IMR-90 (cell line): ENCODE results near the gene INO80B. TPM values are rescaled to one million over a fixed set of nuclear protein-coding genes. Genes with fewer than 3 reads are reported as not detected.

Experiments used
- ATAC-seq: fragments of 200-7000 bp; cut with Tn5 transposase; 2 replicates; pipeline ENCODE4 v1.9.1; 2020; ENCODE audit warnings: low read depth, mild to moderate bottlenecking, moderate library complexity
- BruUV-seq: library from RNA; stranded (reverse); fragments of 400-500 nt; replicated peaks from 2 replicates; lab custom pipeline; 2021; lab: Mats Ljungman, UMichigan
- CTCF ChIA-PET: fragments of 300-600 bp; formaldehyde crosslinking; extraction: SDS; loops from one replicate; lab custom pipeline; 2021; ENCODE audit warnings: antibody characterized with exemption; lab: Yijun Ruan, JAX
- POLR2A ChIA-PET: fragments of 300-600 bp; sonication (Branson Sonifier 250); formaldehyde crosslinking; loops from one replicate; lab custom pipeline; 2022; ENCODE audit warnings: antibody characterized with exemption; ENCODE audit not compliant: unreplicated experiment; lab: Charles Lee
- DNase-seq: peaks from one replicate; pipeline ENCODE4 v3.0.0; 2013
- H2AFZ ChIP-seq: replicated peaks from 2 replicates; pipeline ENCODE3; 2013; ENCODE audit warnings: low read length, mild to moderate bottlenecking; ENCODE audit not compliant: poor library complexity
- H2AK5ac ChIP-seq: 2 replicates; pipeline ENCODE4 v1.6.1; 2013; ENCODE audit warnings: low read depth, low read length, inconsistent platforms
- H2AK9ac ChIP-seq: replicated peaks from 2 replicates; pipeline ENCODE3; 2013; ENCODE audit warnings: mild to moderate bottlenecking, low read depth, low read length, moderate library complexity; ENCODE audit not compliant: poor library complexity
- H2BK120ac ChIP-seq: 2 replicates; pipeline ENCODE4 v1.6.1; 2013; ENCODE audit warnings: low read depth, low read length, inconsistent platforms
- H2BK15ac ChIP-seq: 3 replicates; pipeline ENCODE4 v1.6.1; 2013; ENCODE audit warnings: low read depth, low read length, inconsistent platforms
- H2BK20ac ChIP-seq: 2 replicates; pipeline ENCODE4 v1.6.1; 2013; ENCODE audit warnings: low read depth, mild to moderate bottlenecking, inconsistent platforms, low read length, moderate library complexity
- H2BK5ac ChIP-seq: 2 replicates; pipeline ENCODE4 v1.6.1; 2013; ENCODE audit warnings: mild to moderate bottlenecking, low read depth, low read length, inconsistent platforms; ENCODE audit not compliant: poor library complexity, severe bottlenecking
- H3K14ac ChIP-seq: replicated peaks from 2 replicates; pipeline ENCODE4 v1.6.1; 2013; ENCODE audit warnings: low read depth, low read length, inconsistent platforms
- H3K18ac ChIP-seq: 2 replicates; pipeline ENCODE4 v1.6.1; 2013; ENCODE audit warnings: low read depth, low read length, control low read depth
- H3K23ac ChIP-seq: 2 replicates; pipeline ENCODE4 v1.6.1; 2013; ENCODE audit warnings: low read depth, low read length, inconsistent platforms
- H3K27ac ChIP-seq: 2 replicates; pipeline ENCODE4 v1.5.1; 2013; ENCODE audit warnings: mild to moderate bottlenecking, control low read depth, low read length; ENCODE audit not compliant: insufficient read depth
- H3K27me3 ChIP-seq: 2 replicates; pipeline ENCODE4 v1.6.1; 2013; ENCODE audit warnings: low read length; ENCODE audit not compliant: control insufficient read depth, insufficient read depth
- H3K36me3 ChIP-seq: 2 replicates; pipeline ENCODE4 v1.6.1; 2013; ENCODE audit warnings: low read length, mixed read lengths; ENCODE audit not compliant: control insufficient read depth, insufficient read depth
- H3K4ac ChIP-seq: 2 replicates; pipeline ENCODE4 v1.6.1; 2013; ENCODE audit warnings: low read depth, low read length, inconsistent platforms
- H3K4me1 ChIP-seq: 2 replicates; pipeline ENCODE4 v1.6.1; 2013; ENCODE audit warnings: low read length, mixed read lengths; ENCODE audit not compliant: control insufficient read depth, insufficient read depth
- H3K4me2 ChIP-seq: 2 replicates; pipeline ENCODE4 v1.6.1; 2013; ENCODE audit warnings: low read depth, mild to moderate bottlenecking, control low read depth, low read length, moderate library complexity
- H3K4me3 ChIP-seq: 2 replicates; pipeline ENCODE4 v1.5.1; 2013; ENCODE audit warnings: low read depth, mild to moderate bottlenecking, control low read depth, low read length, moderate library complexity; ENCODE audit not compliant: insufficient read depth
- H3K56ac ChIP-seq: 2 replicates; pipeline ENCODE4 v1.6.1; 2013; ENCODE audit warnings: low read length, inconsistent platforms; ENCODE audit not compliant: insufficient read depth; ENCODE audit errors: extremely low read depth
- H3K79me1 ChIP-seq, 2 experiments: 2 replicates each; pipeline ENCODE4 v1.6.1; 2013; ENCODE audit warnings: low read length in 2 of 2, inconsistent platforms in 1 of 2, low read depth in 1 of 2
- H3K9ac ChIP-seq: 2 replicates; pipeline ENCODE4 v1.6.1; 2013; ENCODE audit warnings: low read depth, low read length, control low read depth
- H3K9me1 ChIP-seq: 2 replicates; pipeline ENCODE4 v1.6.1; 2013; ENCODE audit warnings: low read length, inconsistent platforms; ENCODE audit not compliant: insufficient read depth
- H3K9me3 ChIP-seq: 2 replicates; pipeline ENCODE4 v1.6.1; 2013; ENCODE audit warnings: low read length; ENCODE audit not compliant: control insufficient read depth, insufficient read depth
- H4K20me1 ChIP-seq: 2 replicates; pipeline ENCODE4 v1.6.1; 2013; ENCODE audit warnings: low read length, inconsistent platforms; ENCODE audit not compliant: insufficient read depth
- H4K5ac ChIP-seq: 2 replicates; pipeline ENCODE4 v1.6.1; 2013; ENCODE audit warnings: mild to moderate bottlenecking, low read depth, low read length, control low read depth
- H4K8ac ChIP-seq, 2 experiments: 2 replicates each; pipeline ENCODE4 v1.6.1; 2013; ENCODE audit warnings: low read depth in 2 of 2, low read length in 2 of 2, control low read depth in 1 of 2, inconsistent platforms in 1 of 2
- H4K91ac ChIP-seq: 2 replicates; pipeline ENCODE4 v1.6.1; 2013; ENCODE audit warnings: low read depth, low read length, inconsistent platforms; ENCODE audit not compliant: insufficient read depth
- CEBPB ChIP-seq: IDR thresholded peaks from 2 replicates; pipeline ENCODE4 v1.6.1; 2012; ENCODE audit warnings: low read depth, low read length, improper control_type of control experiment
- CTCF ChIP-seq: conservative IDR thresholded peaks from 2 replicates; pipeline ENCODE4 v1.5.1; 2012; ENCODE audit warnings: mild to moderate bottlenecking, low read depth, low read length, improper control_type of control experiment
- ELK1 ChIP-seq: fragments of 150-350 bp; IDR thresholded peaks from 2 replicates; pipeline ENCODE4 v1.6.1; 2016; ENCODE audit warnings: low read depth, mild to moderate bottlenecking, low read length, moderate library complexity, borderline replicate concordance
- MAZ ChIP-seq: IDR thresholded peaks from 2 replicates; pipeline ENCODE4 v1.6.1; 2012; ENCODE audit warnings: low read depth, mild to moderate bottlenecking, low read length, improper control_type of control experiment, moderate library complexity, borderline replicate concordance
- RCOR1 ChIP-seq: IDR thresholded peaks from 2 replicates; pipeline ENCODE4 v1.6.1; 2012; ENCODE audit warnings: mild to moderate bottlenecking, low read length, improper control_type of control experiment; ENCODE audit not compliant: insufficient replicate concordance
- RFX5 ChIP-seq: IDR thresholded peaks from 2 replicates; pipeline ENCODE4 v1.8.0; 2012; ENCODE audit warnings: low read depth, mild to moderate bottlenecking, low read length, moderate library complexity
- USF2 ChIP-seq: fragments of 150-350 bp; IDR thresholded peaks from 2 replicates; pipeline ENCODE4 v1.6.1; 2017; ENCODE audit warnings: mild to moderate bottlenecking, antibody characterized with exemption, low read length, low read depth
- whole genome bisulfite sequencing, 2 experiments: methylation state at CpG; one replicate each; pipeline versions ENCODE4 v1.1.5 to v1.1.7; 2013; ENCODE audit warnings: missing lambda C conversion rate in 2 of 2; ENCODE audit not compliant: insufficient read length in 1 of 2; ENCODE audit errors: extremely low coverage in 2 of 2; 5-methylcytosine and 5-hydroxymethylcytosine counted together
- dilution Hi-C: fragments of 300-500 bp; cut with HindIII; formaldehyde crosslinking; loops from one replicate; pipeline ENCODE4 v1.14.3; 2018; ENCODE audit warnings: low sequenced_read_pairs; ENCODE audit not compliant: unreplicated experiment
- in situ Hi-C: fragments of 300-500 bp; cut with MboI; formaldehyde crosslinking; loops from 3 replicates; pipeline ENCODE4 v1.14.3; 2019; ENCODE audit warnings: low sequenced_read_pairs, inconsistent platforms, mixed read lengths
- intact Hi-C: fragments of 100-400 bp; cut with micrococcal nuclease; formaldehyde crosslinking; loops from 2 replicates; pipeline ENCODE4 v1.10.0; 2022
- polyA plus RNA-seq, 3 experiments: library from polyadenylated mRNA; depleted of rRNA; stranded (reverse); fragments of >200 nt; gene quantifications; 2 replicates each; pipeline ENCODE4 v1.2.3, GENCODE V29; 2012; ENCODE audit warnings: low replicate concordance in 1 of 3
- total RNA-seq: library from RNA; depleted of rRNA; stranded (reverse); fragments of >200 nt; gene quantifications from 2 replicates; pipeline ENCODE4 v1.2.3, GENCODE V29; 2012

Gene INO80B
- total and polyA plus RNA-seq, 2 of the 4 experiments (the other 2 are of a cell fraction) = 4.5 to 10.5 TPM

GRCh38 chr2:74498500-74499266 is 43.8 kb downstream of the INO80B start:
- H3K9ac ChIP-seq = no peak overlapping the region
- BruUV-seq = no TSS peak
- ATAC-seq = peak; percentile 18; the same call in 1 of the 2 replicates
- H4K5ac ChIP-seq = no peak overlapping the region
- no peak overlapping the region for H2BK15ac ChIP-seq
- intact Hi-C loops = no loop called here
- no peak overlapping the region for H2AK5ac ChIP-seq
- peak overlapping the region; percentile 74 for H3K4me2 ChIP-seq
- no peak overlapping the region for H3K56ac ChIP-seq
- H2BK20ac ChIP-seq = no peak overlapping the region
- H3K4me3 ChIP-seq = peak overlapping the region; percentile 12; the same call in 1 of the 2 replicates
- TF ChIP-seq RFX5 = no peak
- no peak for TF ChIP-seq RCOR1
- TF ChIP-seq ELK1 = no peak
- TF ChIP-seq MAZ = no peak
- TF ChIP-seq CEBPB = no peak
- no peak for TF ChIP-seq CTCF
- no peak for TF ChIP-seq USF2
- H3K36me3 ChIP-seq = peaks cover 3% of the 10 kb centered on the region; the same call in 1 of the 2 replicates
- in situ Hi-C loops = loop anchor here (25.0 kb wide), 1 partner anchor 364 kb away; no protein-coding TSS in a partner anchor
- peaks cover 13% of the 10 kb centered on the region for H3K4me1 ChIP-seq
- H4K91ac ChIP-seq = no peak overlapping the region
- 11% methylated on average over 18 of the region's 41 CpGs; no CpG with 5 or more reads in 1 of the 2 experiments for WGBS, 2 experiments
- no peaks in the 10 kb centered on the region for H3K9me1 ChIP-seq
- no peak overlapping the region for H3K27ac ChIP-seq
- H4K20me1 ChIP-seq = no peaks in the 10 kb centered on the region
- H2BK120ac ChIP-seq = no peak overlapping the region
- no peaks in the 10 kb centered on the region for H3K9me3 ChIP-seq
- ChIA-PET CTCF (interaction anchor here (0.6 to 0.7 kb wide), 2 partner anchors 12 to 89 kb away, joined by 3 to 8 read pairs; no protein-coding TSS in a partner anchor), POLR2A (no interaction called here)
- no peak overlapping the region for H3K14ac ChIP-seq
- H3K18ac ChIP-seq = no peak overlapping the region
- H3K27me3 ChIP-seq = peaks cover 38% of the 10 kb centered on the region
- DNase-seq = no peak
- H4K8ac ChIP-seq = no peak overlapping the region; a peak in 1 of 4 replicates
- dilution Hi-C loops = no loop called here
- H2BK5ac ChIP-seq = no peak overlapping the region
- H3K23ac ChIP-seq = no peak overlapping the region
- H3K4ac ChIP-seq = no peak overlapping the region
- H2AK9ac ChIP-seq = no peak overlapping the region
- H3K79me1 ChIP-seq = peaks cover 0 to 11% of the 10 kb centered on the region in 2 experiments; a peak in 2 of 4 replicates
- peak overlapping the region; percentile 76 for H2AFZ ChIP-seq
